HFF-Myc (cell line): ENCODE measurements around the gene SOS1.

Source experiments
- DNase-seq: peaks from one replicate; pipeline ENCODE4 v3.0.0-alpha.2; 2011; ENCODE audit warnings: low read depth; ENCODE audit errors: extremely low read depth
- H3K4me3 ChIP-seq: replicated peaks from 2 replicates; pipeline ENCODE4 v1.5.1; 2011; ENCODE audit warnings: low read depth, mild to moderate bottlenecking, control low read depth, low read length
- TF ChIP-seq, protein P1 (sequence below): IDR thresholded peaks from 2 replicates; pipeline ENCODE4 v1.5.1; 2012; ENCODE audit warnings: mild to moderate bottlenecking, low read depth, low read length, control low read depth; ENCODE audit errors: missing control alignments

Gene SOS1

DNA sequence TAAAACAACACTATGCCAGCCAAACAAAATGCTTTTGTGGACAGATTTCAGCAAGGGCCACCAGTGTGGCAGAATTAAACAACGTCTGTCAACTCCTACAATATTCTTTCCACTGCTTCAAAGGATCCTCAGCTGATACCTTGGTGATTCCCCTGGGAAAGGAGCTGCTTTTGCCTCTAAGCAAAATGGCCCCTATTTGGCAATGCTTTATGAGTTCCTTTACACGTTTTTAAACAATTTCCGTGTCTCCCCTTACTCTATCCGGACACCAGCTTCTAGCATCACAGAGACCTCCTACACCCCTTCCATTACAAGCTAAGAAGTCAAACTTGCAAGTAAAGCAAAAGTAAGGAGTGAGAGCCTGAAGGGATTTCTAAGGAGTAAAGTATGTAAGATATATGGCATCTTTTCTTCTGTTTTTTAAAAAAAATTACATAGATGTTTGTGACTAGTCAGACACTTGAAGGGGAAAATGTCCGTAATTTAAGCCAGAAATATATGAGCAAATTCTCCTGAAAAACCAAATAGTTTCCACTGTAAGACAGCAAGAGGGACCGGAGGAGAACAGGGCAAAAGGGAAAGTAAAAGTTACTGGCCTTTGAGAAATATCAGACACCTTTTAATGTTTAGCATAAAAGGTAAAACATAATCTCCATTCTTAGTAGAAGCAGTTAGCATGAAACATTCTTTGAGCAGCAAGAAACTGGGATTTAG lies 1.9 kb downstream of the SOS1 start:
- DNase-seq = no peak
- TF ChIP-seq, protein P1, sequence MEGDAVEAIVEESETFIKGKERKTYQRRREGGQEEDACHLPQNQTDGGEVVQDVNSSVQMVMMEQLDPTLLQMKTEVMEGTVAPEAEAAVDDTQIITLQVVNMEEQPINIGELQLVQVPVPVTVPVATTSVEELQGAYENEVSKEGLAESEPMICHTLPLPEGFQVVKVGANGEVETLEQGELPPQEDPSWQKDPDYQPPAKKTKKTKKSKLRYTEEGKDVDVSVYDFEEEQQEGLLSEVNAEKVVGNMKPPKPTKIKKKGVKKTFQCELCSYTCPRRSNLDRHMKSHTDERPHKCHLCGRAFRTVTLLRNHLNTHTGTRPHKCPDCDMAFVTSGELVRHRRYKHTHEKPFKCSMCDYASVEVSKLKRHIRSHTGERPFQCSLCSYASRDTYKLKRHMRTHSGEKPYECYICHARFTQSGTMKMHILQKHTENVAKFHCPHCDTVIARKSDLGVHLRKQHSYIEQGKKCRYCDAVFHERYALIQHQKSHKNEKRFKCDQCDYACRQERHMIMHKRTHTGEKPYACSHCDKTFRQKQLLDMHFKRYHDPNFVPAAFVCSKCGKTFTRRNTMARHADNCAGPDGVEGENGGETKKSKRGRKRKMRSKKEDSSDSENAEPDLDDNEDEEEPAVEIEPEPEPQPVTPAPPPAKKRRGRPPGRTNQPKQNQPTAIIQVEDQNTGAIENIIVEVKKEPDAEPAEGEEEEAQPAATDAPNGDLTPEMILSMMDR = no peak
- peak overlapping the region; percentile 76 for H3K4me3 ChIP-seq

DNA sequence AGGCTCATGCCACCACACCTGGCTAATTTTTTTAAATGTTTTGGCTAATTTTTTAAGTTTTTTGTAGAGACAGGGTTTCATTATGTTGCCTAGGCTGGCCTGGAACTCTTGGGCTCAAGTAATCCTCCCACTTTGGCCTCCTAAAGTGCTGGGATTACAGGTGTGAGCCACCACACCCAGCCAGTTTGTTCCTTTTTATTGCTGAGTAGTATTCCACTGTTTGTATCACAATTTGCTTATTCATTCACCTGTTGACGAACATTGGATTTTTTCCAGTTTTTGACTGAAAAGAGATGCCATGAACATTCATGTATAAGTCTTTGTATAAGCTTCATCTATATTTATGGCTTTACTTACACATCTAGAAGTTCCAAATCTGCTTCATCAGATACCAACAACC lies 5.3 kb downstream of the SOS1 start:
- TF ChIP-seq, protein P1 = no peak
- H3K4me3 ChIP-seq = no peak overlapping the region
- DNase-seq = no peak

DNA sequence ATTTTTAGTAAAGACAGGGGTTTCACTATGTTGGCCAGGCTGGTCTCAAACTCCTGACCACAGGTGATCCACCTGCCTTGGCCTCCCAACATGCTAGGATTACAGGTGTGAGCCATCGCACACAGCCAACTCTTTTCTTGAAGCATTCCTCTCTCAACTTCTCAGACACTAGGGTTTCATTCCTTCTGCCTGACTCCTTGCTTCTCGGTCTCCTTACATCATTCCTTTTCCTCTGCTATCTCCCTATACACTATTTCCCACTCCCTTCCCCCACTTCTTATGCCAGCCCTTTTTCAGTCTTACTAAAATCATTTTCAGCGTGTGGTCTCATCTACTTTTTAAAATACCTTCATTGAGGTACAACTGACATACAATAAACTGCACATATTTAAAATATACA lies 6.1 kb downstream of the SOS1 start:
- H3K4me3 ChIP-seq = no peak overlapping the region
- DNase-seq = no peak
- TF ChIP-seq, protein P1 = no peak

DNA sequence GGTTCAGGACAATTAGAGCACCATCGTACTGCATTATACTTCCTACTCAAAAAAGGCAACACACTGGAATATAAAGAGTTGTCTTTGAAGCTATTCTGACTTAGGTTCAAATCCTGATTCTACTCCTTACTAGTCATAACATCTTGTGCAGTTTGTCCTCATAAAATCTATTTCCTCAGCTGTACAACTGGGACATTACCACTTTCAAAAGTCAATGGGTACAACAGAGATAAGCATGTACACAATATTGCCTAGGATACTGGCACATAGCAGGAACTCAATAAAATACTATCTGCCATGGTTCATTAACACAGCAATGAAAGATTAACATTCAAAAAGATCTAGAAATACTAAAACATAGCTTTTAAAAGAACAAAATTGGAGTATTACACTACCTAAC lies 11.3 kb downstream of the SOS1 start:
- no peak for DNase-seq
- TF ChIP-seq, protein P1 = no peak
- no peak overlapping the region for H3K4me3 ChIP-seq

DNA sequence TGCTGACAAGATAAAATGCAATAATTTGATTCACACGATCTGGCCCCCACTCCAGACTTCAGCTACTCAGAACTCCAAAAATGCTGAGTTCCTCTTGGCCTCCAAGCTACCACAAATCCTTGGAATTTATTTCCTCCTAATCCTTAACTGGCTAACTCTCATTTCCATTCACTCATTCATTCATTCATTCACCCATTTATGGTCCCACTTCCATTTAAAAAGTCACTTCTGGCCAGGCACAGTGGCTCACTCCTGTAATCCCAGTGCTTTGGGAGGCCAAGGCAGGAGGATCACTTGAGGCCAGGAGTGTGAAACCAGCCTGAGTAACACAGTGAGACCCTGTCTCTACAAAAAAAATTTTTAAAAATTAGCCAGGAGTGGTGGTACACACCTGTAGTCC lies 12.5 kb downstream of the SOS1 start:
- no peak for DNase-seq

DNA sequence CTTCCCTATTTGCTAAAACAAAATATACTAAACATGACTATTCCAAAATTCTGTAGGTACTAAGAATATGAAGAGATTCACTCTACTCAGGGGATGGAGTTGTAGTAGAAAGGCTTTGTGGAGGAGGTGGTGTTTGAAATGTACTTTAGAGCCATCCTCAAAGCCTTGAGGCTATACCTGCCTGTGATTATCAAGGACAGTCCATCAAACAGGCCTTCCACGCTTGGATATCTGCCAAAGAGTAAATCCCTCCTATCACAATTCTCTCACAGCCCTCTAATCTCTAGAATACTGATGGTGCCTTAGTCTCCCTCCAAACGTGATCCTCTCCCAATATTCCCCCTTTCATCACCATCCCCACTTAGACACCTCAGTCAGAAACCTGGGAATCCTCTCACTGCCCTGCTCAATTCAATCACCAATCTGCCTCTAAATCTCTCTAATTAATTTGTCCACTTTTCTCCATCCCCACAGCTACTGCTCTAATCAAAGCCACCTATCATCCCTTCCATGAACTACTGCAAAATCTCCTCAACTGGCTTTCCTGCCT lies 13.1 kb downstream of the SOS1 start:
- no peak for DNase-seq
- TF ChIP-seq, protein P1 = no peak
- no peak overlapping the region for H3K4me3 ChIP-seq

More for the DNA sequence above, 12.5 kb downstream of the SOS1 start:
- no peak overlapping the region for H3K4me3 ChIP-seq
- TF ChIP-seq, protein P1 = no peak
